Lung (tissue), 12 donors: Measurements from ENCODE around the gene ITGBL1. TPM values are rescaled to one million over a fixed set of nuclear protein-coding genes. Genes with fewer than 3 reads are reported as not detected.

Experiments used
- ATAC-seq: fragments of 200-7000 bp; cut with Tn5 transposase; one replicate; pipeline ENCODE4 v1.9.1; 2020; ENCODE audit warnings: moderate number of reproducible peaks; ENCODE audit not compliant: insufficient read depth, low FRiP score
- DNase-seq, 3 donors: peaks; one replicate each; pipeline ENCODE4 v3.0.0-alpha.2; 2013 to 2017
- H3K27ac ChIP-seq, 2 donors: one replicate each; pipeline ENCODE4 v1.5.1; 2013; ENCODE audit warnings: mild to moderate bottlenecking in 2 of 2, moderate library complexity in 2 of 2, control low read depth in 1 of 2, inconsistent platforms in 1 of 2, low read depth in 1 of 2, low read length in 1 of 2
- H3K27me3 ChIP-seq, 3 donors: one replicate each; pipeline ENCODE4 v1.5.1; 2013; ENCODE audit warnings: low read length in 2 of 3; ENCODE audit not compliant: control insufficient read depth in 3 of 3, insufficient read depth in 3 of 3
- H3K36me3 ChIP-seq, 4 donors: one replicate each; pipeline ENCODE4 v1.5.1; 2013; ENCODE audit warnings: low read length in 4 of 4, mild to moderate bottlenecking in 1 of 4, moderate library complexity in 1 of 4; ENCODE audit not compliant: control insufficient read depth in 4 of 4, insufficient read depth in 4 of 4
- H3K4me1 ChIP-seq, 5 donors: one replicate each; pipeline ENCODE4 v1.5.1; 2013; ENCODE audit warnings: low read length in 5 of 5, mild to moderate bottlenecking in 2 of 5, moderate library complexity in 1 of 5; ENCODE audit not compliant: control insufficient read depth in 5 of 5, insufficient read depth in 5 of 5
- H3K4me3 ChIP-seq: one replicate; pipeline ENCODE4 v1.5.1; 2013; ENCODE audit warnings: mild to moderate bottlenecking, control low read depth, moderate library complexity
- H3K9ac ChIP-seq, 2 donors: one replicate each; pipeline ENCODE4 v1.5.1; 2013; ENCODE audit warnings: low read length in 2 of 2, control low read depth in 1 of 2; ENCODE audit not compliant: insufficient read depth in 1 of 2
- H3K9me3 ChIP-seq, 4 donors: one replicate each; pipeline ENCODE4 v1.5.1; 2013; ENCODE audit warnings: low read length in 3 of 4, mild to moderate bottlenecking in 1 of 4, moderate library complexity in 1 of 4; ENCODE audit not compliant: control insufficient read depth in 4 of 4, insufficient read depth in 3 of 4
- CTCF ChIP-seq: IDR thresholded peaks from 2 replicates; pipeline ENCODE4 v1.5.1; 2012; ENCODE audit warnings: mild to moderate bottlenecking; ENCODE audit errors: control extremely low read depth, extremely low read depth
- WGBS, 2 donors: extraction: QIAGEN DNeasy Blood & Tissue Kit; methylation state at CpG; one replicate each; pipeline ENCODE4 v1.1.7; 2013; 5-methylcytosine and 5-hydroxymethylcytosine counted together
- polyA plus RNA-seq, 2 donors: library from polyadenylated mRNA; stranded (reverse); fragments of 200-250 nt; gene quantifications; one replicate each; pipeline ENCODE4 v1.2.1, GENCODE V29; 2013
- total RNA-seq, 2 donors: library from RNA; depleted of rRNA in 1 of 2; stranded (reverse); fragments of >200 nt in 1 of 2; gene quantifications; one replicate each; pipeline ENCODE4 v1.2.1, GENCODE V29; 2014 to 2021
- donor health status: control.
- donor health status: control.
- donor health status: Bipolar disorder and iron deficiency.
- donor health status: healthy.
- donor health status: DM: yes; HTN: yes; CAD: no.

The ITGBL1 gene
- total and polyA plus RNA-seq, 4 donors = 1.1 to 7.2 (median 4.0) TPM

DNA sequence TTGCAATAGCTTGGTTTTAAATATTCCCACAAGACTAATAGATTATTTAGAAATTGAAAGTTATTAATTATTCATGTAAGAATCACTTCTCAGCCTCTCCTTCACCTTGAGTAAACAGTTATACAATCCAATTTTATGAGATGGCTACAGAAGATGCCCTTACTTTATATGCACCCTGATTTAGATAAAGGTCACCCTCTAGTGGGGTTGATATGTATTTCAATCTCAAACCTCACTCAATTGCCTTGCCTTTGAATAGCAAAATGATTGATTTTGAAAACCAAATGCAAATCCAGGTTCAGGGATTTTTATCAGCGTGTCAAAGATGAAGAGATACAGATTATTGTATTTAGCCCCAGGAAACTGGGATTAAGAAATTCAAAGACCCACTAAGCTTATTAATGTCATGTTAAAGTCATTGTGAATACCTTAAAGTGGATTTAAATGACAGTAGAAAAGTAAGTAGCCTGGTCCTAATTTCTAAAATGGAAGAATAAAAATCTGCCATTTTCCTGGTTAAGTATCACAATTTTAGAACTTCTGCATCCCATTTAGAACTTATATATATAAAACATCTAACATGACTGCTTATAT lies 305.1 kb downstream of the ITGBL1 start:
- Histone ChIP-seq H3K36me3 (no peaks in the 10 kb centered on the region), H3K9ac (no peak overlapping the region), H3K4me1 (no peaks in the 10 kb centered on the region), H3K27me3 (no peaks in the 10 kb centered on the region), H3K4me3 (no peak overlapping the region), H3K9me3 (no peaks in the 10 kb centered on the region), H3K27ac (no peak overlapping the region)
- ATAC-seq (no peak), DNase-seq (peak in 2 of 3 donors; percentile 23 to 32)
- 6 to 15% methylated on average over 1 of the region's 1 CpG for WGBS, 2 donors
- peak; percentile 5 for TF ChIP-seq CTCF

GRCh38 chr13:101763191-101763590 lies 310.7 kb downstream of the ITGBL1 start:
- WGBS, 2 donors = 18 to 24% methylated on average over 1 of the region's 1 CpG
- Histone ChIP-seq H3K9me3 (peaks cover 0 to 2% (median 0%) of the 10 kb centered on the region in 4 donors), H3K4me3 (no peak overlapping the region), H3K27me3 (no peaks in the 10 kb centered on the region), H3K4me1 (no peaks in the 10 kb centered on the region), H3K36me3 (no peaks in the 10 kb centered on the region), H3K9ac (no peak overlapping the region), H3K27ac (no peak overlapping the region)
- ATAC-seq (no peak), DNase-seq (peak in 1 of 3 donors; percentile 3)
- TF ChIP-seq CTCF = no peak

Other genes with a start within 250 kb of the ITGBL1 start
- gene NALCN, start 36.2 kb upstream of the ITGBL1 start, total RNA-seq = under 1 TPM; 0.54 to 0.64 TPM
- gene NALCN, start 36.2 kb upstream of the ITGBL1 start, polyA plus RNA-seq = under 1 TPM; 0.11 to 0.20 TPM